TTC549 (cell line): ENCODE measurements around the gene HFM1.
"Not testable (repeated sequence)": the region's sequence is repeated elsewhere in the genome, so short reads cannot be mapped to it uniquely, and the experiment has no call there.

Experiments
- FAIRE-seq: peaks from 2 replicates; lab custom pipeline; 2012; peaks lifted over from hg19 to GRCh38; lab: Jason Lieb, UNC

Gene HFM1

GRCh38 chr1:91404151-91405012 is at the start of gene HFM1:
HFM1 (minus strand) TSS chr1:91404837; CDS start chr1:91401082, 3,755 bp downstream.
- no peak for FAIRE-seq

GRCh38 chr1:91454136-91454535 is 49.5 kb upstream of the HFM1 start:
- FAIRE-seq, result no peak

- no peak for FAIRE-seq
These were observed 45.6 kb upstream of the HFM1 start for GRCh38 chr1:91450260-91450659.

- FAIRE-seq, result not testable (repeated sequence)
These were observed 43.1 kb upstream of the HFM1 start for GRCh38 chr1:91447782-91448181.

GRCh38 chr1:91441980-91442379 is 37.3 kb upstream of the HFM1 start:
- not testable (repeated sequence) for FAIRE-seq

GRCh38 chr1:91440847-91441246 is 36.2 kb upstream of the HFM1 start:
- FAIRE-seq, result no peak

GRCh38 chr1:91439016-91439415 is 34.4 kb upstream of the HFM1 start:
- no peak for FAIRE-seq

GRCh38 chr1:91428182-91428798 is 23.7 kb upstream of the HFM1 start:
- no peak for FAIRE-seq

GRCh38 chr1:91427741-91428140 is 23.1 kb upstream of the HFM1 start:
- FAIRE-seq, result no peak

GRCh38 chr1:91422523-91422922 is 17.9 kb upstream of the HFM1 start:
- not testable (repeated sequence) for FAIRE-seq

- FAIRE-seq, result no peak
These were observed 7.7 kb upstream of the HFM1 start for GRCh38 chr1:91412371-91412770.

- no peak for FAIRE-seq
These were observed 2.2 kb upstream of the HFM1 start for GRCh38 chr1:91406773-91407389.

GRCh38 chr1:91402023-91402422 is 2.6 kb downstream of the HFM1 start:
- FAIRE-seq, result peak; percentile 89

GRCh38 chr1:91400133-91400725 is 4.4 kb downstream of the HFM1 start:
- FAIRE-seq, result no peak

- FAIRE-seq, result no peak
These were observed 6.3 kb downstream of the HFM1 start for GRCh38 chr1:91398291-91398690.

- no peak for FAIRE-seq
These were observed 7.0 kb downstream of the HFM1 start for GRCh38 chr1:91397605-91398004.

- FAIRE-seq, result no peak
These were observed 11.6 kb downstream of the HFM1 start for GRCh38 chr1:91393042-91393441.

- no peak for FAIRE-seq
These were observed 18.5 kb downstream of the HFM1 start for GRCh38 chr1:91386109-91386508.

- no peak for FAIRE-seq
These were observed 21.2 kb downstream of the HFM1 start for GRCh38 chr1:91383456-91383855.

- no peak for FAIRE-seq
These were observed 22.8 kb downstream of the HFM1 start for GRCh38 chr1:91381844-91382243.

GRCh38 chr1:91374086-91374485 is 30.6 kb downstream of the HFM1 start:
- no peak for FAIRE-seq

- not testable (repeated sequence) for FAIRE-seq
These were observed 32.4 kb downstream of the HFM1 start for GRCh38 chr1:91372230-91372629.

GRCh38 chr1:91349524-91349923 is 55.1 kb downstream of the HFM1 start:
- no peak for FAIRE-seq
